Heart right ventricle (tissue), 16 donors: ENCODE measurements around the gene PER1. TPM values are rescaled to one million over a fixed set of nuclear protein-coding genes. Genes with fewer than 3 reads are reported as not detected.

Experiments used
- ATAC-seq, 8 donors: fragments of 200-7000 bp; cut with Tn5 transposase; one replicate each; pipeline ENCODE4 v1.9.1; 2020; ENCODE audit warnings: mild to moderate bottlenecking in 8 of 8, moderate library complexity in 8 of 8, moderate number of reproducible peaks in 1 of 8
- DNase-seq, 2 donors: peaks; one replicate each; pipeline ENCODE4 v3.0.0-alpha.2; 2020
- H3K27ac ChIP-seq, 10 donors: fragments of 200-600 bp; sonication (generic) in 2 of 10; one replicate each; pipeline versions ENCODE4 v1.5.0 to v1.8.0; 2020 to 2022; ENCODE audit warnings: mild to moderate bottlenecking in 3 of 10
- H3K27me3 ChIP-seq, 7 donors: fragments of 200-600 bp; one replicate each; pipeline ENCODE4 v1.8.0; 2021 to 2022; ENCODE audit warnings: mild to moderate bottlenecking in 2 of 7
- H3K36me3 ChIP-seq, 9 donors: fragments of 200-600 bp; sonication (generic) in 1 of 9; one replicate each; pipeline versions ENCODE4 v1.5.0 to v1.8.0; 2020 to 2022; ENCODE audit warnings: mild to moderate bottlenecking in 2 of 9
- H3K4me1 ChIP-seq, 9 donors: fragments of 200-600 bp; sonication (generic) in 1 of 9; one replicate each; pipeline versions ENCODE4 v1.5.0 to v1.8.0; 2020 to 2022; ENCODE audit warnings: mild to moderate bottlenecking in 4 of 9
- H3K4me3 ChIP-seq, 10 donors: fragments of 200-600 bp; sonication (generic) in 2 of 10; one replicate each; pipeline versions ENCODE4 v1.5.0 to v1.8.0; 2020 to 2022; ENCODE audit warnings: mild to moderate bottlenecking in 7 of 10, moderate library complexity in 2 of 10
- H3K9me3 ChIP-seq, 11 donors: fragments of 200-600 bp in 10 of 11; sonication (generic) in 2 of 11; one replicate each; pipeline versions ENCODE4 v1.5.0 to v1.8.0; 2013 to 2022; ENCODE audit warnings: mild to moderate bottlenecking in 2 of 11, control low read depth in 1 of 11, moderate library complexity in 1 of 11
- WGBS, 2 donors: extraction: QIAGEN DNeasy Blood & Tissue Kit; methylation state at CpG; one replicate each; pipeline ENCODE4 v1.1.7; 2013; ENCODE audit warnings: inconsistent platforms in 1 of 2; 5-methylcytosine and 5-hydroxymethylcytosine counted together
- intact Hi-C, 10 donors: fragments of 100-400 bp; cut with DNase I; formaldehyde crosslinking; loops; one replicate each; pipeline versions ENCODE4 v1.11.1 to v1.14.2; 2022
- microRNA-seq, 2 donors: library from miRNA; unstranded; fragments of <30 nt; microRNA quantifications; one replicate each; pipeline ENCODE4 v1.2.0, GENCODE V29; 2021
- polyA plus RNA-seq, 2 donors: library from polyadenylated mRNA; stranded (reverse); fragments of 200-250 nt; gene quantifications; one replicate each; pipeline ENCODE4 v1.2.3, GENCODE V29; 2013
- total RNA-seq, 10 donors: library from RNA; stranded (reverse); fragmentation: NEBNext Ultra II Directional in 3 of 10; extraction: Animal tissue kit (Norgen Biotek cat#: 25700) in 3 of 10; gene quantifications; one replicate each; pipeline versions ENCODE4 v1.2.1 to v1.2.4, GENCODE V29; 2021 to 2023
- TF ChIP-seq, protein P1 (sequence below), 9 donors: fragments of 200-600 bp; sonication (generic) in 2 of 9; IDR thresholded peaks; one replicate each; pipeline versions ENCODE4 v1.5.0 to v1.8.0; 2021 to 2022; ENCODE audit warnings: antibody characterized with exemption in 9 of 9, mild to moderate bottlenecking in 5 of 9, moderate library complexity in 1 of 9
- donor health status: Arrhythmogenic right ventricular cardiomyopathy.
- donor health status: ischemic (EF 13 %, LVEDD 7.1; RV severe dilation, severe dysfunction).
- donor health status: healthy with polysubstance abuse.
- donor health status: DM: no; HTN: yes; CAD: no.
- donor health status: DM: no; HTN: no; CAD: no.
- donor health status: ischemic (EF 25% LVEDD 6.9; RV normal size, moderate dysfunction).
- donor health status: ischemic (EF 25% LVEDD 5.7; RV mildly dilated, moderate dysfunction).
- donor health status: healthy.
- donor health status: DM: yes; HTN: yes; CAD: no.
- donor health status: Ischemic cardiomyopathy.
- donor health status: ischemic (EF 35%, LVEDD 5.7; RV mildly dilated, moderate dysfunction).
- donor health status: nonischemic (EF 11% LVEDD 7.7; RV severe dilation, severe dysfunction).
- donor health status: DM: yes; HTN: yes; CAD: no.
- donor health status: PGD.
- donor health status: ischemic (EF 29% LVEDD 5.4; RV normal size, mild dysfunction).
- donor health status: nonischemic (EF 23%, LVEDD 6.1; RV moderate dilation, normal function).

PER1 gene
- total and polyA plus RNA-seq, 12 donors = 37.4 to 154 (median 115) TPM

- no peak for DNase-seq
- no peak overlapping the region for H3K27ac ChIP-seq
- H3K36me3 ChIP-seq = no peaks in the 10 kb centered on the region
- intact Hi-C loops = loop anchor here in 1 of 10 donors (10.0 kb wide), 1 partner anchor 185 kb away; the partner anchor contains the start of gene RANGRF
- ATAC-seq = no peak
- TF ChIP-seq, protein P1, sequence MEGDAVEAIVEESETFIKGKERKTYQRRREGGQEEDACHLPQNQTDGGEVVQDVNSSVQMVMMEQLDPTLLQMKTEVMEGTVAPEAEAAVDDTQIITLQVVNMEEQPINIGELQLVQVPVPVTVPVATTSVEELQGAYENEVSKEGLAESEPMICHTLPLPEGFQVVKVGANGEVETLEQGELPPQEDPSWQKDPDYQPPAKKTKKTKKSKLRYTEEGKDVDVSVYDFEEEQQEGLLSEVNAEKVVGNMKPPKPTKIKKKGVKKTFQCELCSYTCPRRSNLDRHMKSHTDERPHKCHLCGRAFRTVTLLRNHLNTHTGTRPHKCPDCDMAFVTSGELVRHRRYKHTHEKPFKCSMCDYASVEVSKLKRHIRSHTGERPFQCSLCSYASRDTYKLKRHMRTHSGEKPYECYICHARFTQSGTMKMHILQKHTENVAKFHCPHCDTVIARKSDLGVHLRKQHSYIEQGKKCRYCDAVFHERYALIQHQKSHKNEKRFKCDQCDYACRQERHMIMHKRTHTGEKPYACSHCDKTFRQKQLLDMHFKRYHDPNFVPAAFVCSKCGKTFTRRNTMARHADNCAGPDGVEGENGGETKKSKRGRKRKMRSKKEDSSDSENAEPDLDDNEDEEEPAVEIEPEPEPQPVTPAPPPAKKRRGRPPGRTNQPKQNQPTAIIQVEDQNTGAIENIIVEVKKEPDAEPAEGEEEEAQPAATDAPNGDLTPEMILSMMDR (IDR thresholded peaks at IDR 0.05) = no peak
- H3K4me1 ChIP-seq = no peaks in the 10 kb centered on the region
- 42 to 58% methylated on average over 2 of the region's 2 CpGs for WGBS, 2 donors
- no peaks in the 10 kb centered on the region for H3K9me3 ChIP-seq
- no peak overlapping the region for H3K4me3 ChIP-seq
- H3K27me3 ChIP-seq = peaks cover 0 to 16% (median 11%) of the 10 kb centered on the region in 7 donors
These were observed 52.1 kb downstream of the PER1 start for GRCh38 chr17:8100111-8100510.

- Histone ChIP-seq H3K4me1 (no peaks in the 10 kb centered on the region), H3K9me3 (no peaks in the 10 kb centered on the region), H3K27me3 (peaks cover 0 to 37% (median 32%) of the 10 kb centered on the region in 7 donors), H3K4me3 (no peak overlapping the region), H3K36me3 (no peaks in the 10 kb centered on the region), H3K27ac (no peak overlapping the region)
- ATAC-seq (no peak), DNase-seq (no peak)
- WGBS, 2 donors = 92 to 93% methylated on average over 8 of the region's 8 CpGs
- TF ChIP-seq, protein P1 (IDR thresholded peaks at IDR 0.05) = no peak
- intact Hi-C loops = loop anchor here in 3 of 10 donors (10.0 kb wide), 1 partner anchor 208 kb away; no protein-coding TSS in a partner anchor
These were observed 55.7 kb downstream of the PER1 start for GRCh38 chr17:8096541-8096940.

DNA sequence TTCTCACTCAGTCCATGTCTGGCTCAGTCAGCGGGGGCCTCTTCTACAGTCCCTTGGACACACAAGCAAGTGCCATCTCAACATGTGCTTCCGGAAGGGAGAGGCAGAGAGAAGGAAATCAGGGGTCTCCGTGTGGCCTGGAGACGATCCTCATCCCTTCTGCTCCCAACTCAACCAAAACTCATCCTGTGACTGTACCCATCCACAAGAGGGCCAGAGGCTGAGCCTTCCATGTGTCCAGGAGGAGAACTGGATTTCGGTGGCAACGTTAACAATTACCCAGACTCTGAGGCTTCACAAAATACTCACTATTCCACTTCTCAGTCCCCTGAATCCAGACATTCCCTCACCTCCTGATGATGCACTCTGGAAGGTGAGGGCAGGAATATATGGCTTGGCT, 56.8 kb downstream of the PER1 start:
- intact Hi-C loops = loop anchor here in 4 of 10 donors (2.0 to 10.0 kb wide), 2 partner anchors 23 to 209 kb away; partner anchors contain the start of gene ALOXE3 (in 1 of the 4)
- no peak for DNase-seq
- Histone ChIP-seq H3K9me3 (no peaks in the 10 kb centered on the region), H3K36me3 (no peaks in the 10 kb centered on the region), H3K4me1 (no peaks in the 10 kb centered on the region), H3K4me3 (no peak overlapping the region), H3K27ac (no peak overlapping the region), H3K27me3 (peaks cover 0 to 49% (median 36%) of the 10 kb centered on the region in 7 donors)
- ATAC-seq = no peak
- TF ChIP-seq, protein P1 (IDR thresholded peaks at IDR 0.05) = no peak
- WGBS, 2 donors = 71 to 80% methylated on average over 6 of the region's 6 CpGs

GRCh38 chr17:8091033-8091687, 61.0 kb downstream of the PER1 start:
- DNase-seq = no peak
- Histone ChIP-seq H3K27ac (no peak overlapping the region), H3K4me1 (no peaks in the 10 kb centered on the region), H3K4me3 (no peak overlapping the region), H3K27me3 (peaks cover 0 to 79% (median 48%) of the 10 kb centered on the region in 7 donors), H3K9me3 (no peaks in the 10 kb centered on the region), H3K36me3 (no peaks in the 10 kb centered on the region)
- TF ChIP-seq, protein P1 (IDR thresholded peaks at IDR 0.05) = no peak
- WGBS, 2 donors = 43 to 49% methylated on average over 9 of the region's 9 CpGs
- intact Hi-C loops = loop anchor here in 3 of 10 donors (10.0 kb wide), 1 partner anchor 214 kb away; no protein-coding TSS in a partner anchor
- no peak for ATAC-seq

Small RNA genes lying within 50 kb of the gene (microRNA-seq; reads per million reads assigned to microRNA genes)
- gene MIR4521 = 54.5 to 69.5 reads per million in 2 donors
- 0 to 1.0 reads per million in 2 donors for gene MIR6883

Other genes with a start within 250 kb of the PER1 start
- 1 to 10 TPM in 2 of 10 donors, under 1 TPM in 8; 0.15 to 1.6 (median 0.90) TPM for gene RNF227, start 236.1 kb downstream of the PER1 start, total RNA-seq
- gene RNF227, start 236.1 kb downstream of the PER1 start, polyA plus RNA-seq = 1 to 10 TPM; 1.5 to 1.9 TPM
- gene KCNAB3, start 222.5 kb downstream of the PER1 start, total RNA-seq = under 1 TPM; 0.11 to 0.72 (median 0.31) TPM
- 1 to 10 TPM in 1 of 2 donors, under 1 TPM in 1; 0.49 to 1.5 TPM for gene KCNAB3, start 222.5 kb downstream of the PER1 start, polyA plus RNA-seq
- 100 to 1,000 TPM; 104 to 166 (median 121) TPM for gene TRAPPC1, start 220.5 kb downstream of the PER1 start, total RNA-seq
- 100 to 1,000 TPM; 136 to 138 TPM for gene TRAPPC1, start 220.5 kb downstream of the PER1 start, polyA plus RNA-seq
- gene CNTROB, start 220.2 kb downstream of the PER1 start, total RNA-seq = 10 to 100 TPM in 7 of 10 donors, 1 to 10 TPM in 3; 7.8 to 14.4 (median 10.7) TPM
- gene CNTROB, start 220.2 kb downstream of the PER1 start, polyA plus RNA-seq = 10 to 100 TPM; 11.1 to 19.8 TPM
- under 1 TPM in 6 of 10 donors, not detected in 4; 0.06 to 0.69 (median 0.36) TPM for gene GUCY2D, start 149.8 kb downstream of the PER1 start, total RNA-seq
- gene GUCY2D, start 149.8 kb downstream of the PER1 start, polyA plus RNA-seq = not detected
- gene ALOX15B, start 113.3 kb downstream of the PER1 start, total RNA-seq = under 1 TPM in 4 of 10 donors, not detected in 6; 0.10 to 0.76 (median 0.15) TPM
- gene ALOX15B, start 113.3 kb downstream of the PER1 start, polyA plus RNA-seq = 1 to 10 TPM in 1 of 2 donors, under 1 TPM in 1; 0.37 to 1.3 TPM
- not detected for gene ALOX12B, start 64.7 kb downstream of the PER1 start, total RNA-seq
- not detected for gene ALOX12B, start 64.7 kb downstream of the PER1 start, polyA plus RNA-seq
- not detected for gene ALOXE3, start 33.9 kb downstream of the PER1 start, total RNA-seq
- gene ALOXE3, start 33.9 kb downstream of the PER1 start, polyA plus RNA-seq = under 1 TPM in 1 of 2 donors, not detected in 1; 0.09 TPM
- gene HES7, start 28.3 kb downstream of the PER1 start, total RNA-seq = under 1 TPM in 5 of 10 donors, not detected in 5; 0.17 to 0.52 (median 0.38) TPM
- gene HES7, start 28.3 kb downstream of the PER1 start, polyA plus RNA-seq = 1 to 10 TPM in 1 of 2 donors, under 1 TPM in 1; 0.91 to 1.5 TPM
- 10 to 100 TPM; 46.8 to 67.8 (median 62.7) TPM for gene VAMP2, start 10.5 kb upstream of the PER1 start, total RNA-seq
- 10 to 100 TPM; 49.0 to 54.3 TPM for gene VAMP2, start 10.5 kb upstream of the PER1 start, polyA plus RNA-seq
- 10 to 100 TPM in 1 of 10 donors, 1 to 10 TPM in 9; 5.2 to 15.2 (median 7.3) TPM for gene TMEM107, start 24.0 kb upstream of the PER1 start, total RNA-seq
- gene TMEM107, start 24.0 kb upstream of the PER1 start, polyA plus RNA-seq = 1 to 10 TPM; 4.5 to 7.8 TPM
- gene BORCS6, start 37.8 kb upstream of the PER1 start, total RNA-seq = 1 to 10 TPM; 5.3 to 9.4 (median 7.7) TPM
- gene BORCS6, start 37.8 kb upstream of the PER1 start, polyA plus RNA-seq = 10 to 100 TPM in 1 of 2 donors, 1 to 10 TPM in 1; 4.2 to 13.8 TPM
- 1 to 10 TPM in 3 of 10 donors, under 1 TPM in 2, not detected in 5; 0.38 to 6.4 (median 1.0) TPM for gene AURKB, start 58.2 kb upstream of the PER1 start, total RNA-seq
- 1 to 10 TPM in 1 of 2 donors, under 1 TPM in 1; 0.38 to 1.5 TPM for gene AURKB, start 58.2 kb upstream of the PER1 start, polyA plus RNA-seq
- gene CTC1, start 95.7 kb upstream of the PER1 start, total RNA-seq = 10 to 100 TPM; 12.5 to 19.8 (median 14.8) TPM
- gene CTC1, start 95.7 kb upstream of the PER1 start, polyA plus RNA-seq = 10 to 100 TPM in 1 of 2 donors, 1 to 10 TPM in 1; 5.9 to 19.3 TPM
- gene PFAS, start 96.9 kb upstream of the PER1 start, total RNA-seq = 10 to 100 TPM in 9 of 10 donors, 1 to 10 TPM in 1; 9.6 to 17.9 (median 13.7) TPM
- 10 to 100 TPM in 1 of 2 donors, 1 to 10 TPM in 1; 8.6 to 11.2 TPM for gene PFAS, start 96.9 kb upstream of the PER1 start, polyA plus RNA-seq
- gene RANGRF, start 136.3 kb upstream of the PER1 start, total RNA-seq = 10 to 100 TPM; 20.7 to 28.2 (median 24.4) TPM
- gene RANGRF, start 136.3 kb upstream of the PER1 start, polyA plus RNA-seq = 10 to 100 TPM; 32.3 to 53.5 TPM
- 1 to 10 TPM; 1.5 to 4.5 (median 2.3) TPM for gene SLC25A35, start 143.0 kb upstream of the PER1 start, total RNA-seq
- gene SLC25A35, start 143.0 kb upstream of the PER1 start, polyA plus RNA-seq = 1 to 10 TPM; 2.4 to 6.8 TPM
- gene ARHGEF15, start 157.8 kb upstream of the PER1 start, total RNA-seq = 10 to 100 TPM; 13.5 to 30.6 (median 19.4) TPM
- gene ARHGEF15, start 157.8 kb upstream of the PER1 start, polyA plus RNA-seq = 10 to 100 TPM; 11.1 to 32.7 TPM
- not detected for gene ODF4, start 187.4 kb upstream of the PER1 start, total RNA-seq
- gene ODF4, start 187.4 kb upstream of the PER1 start, polyA plus RNA-seq = not detected
- 1,000 to 10,000 TPM; 1,004 to 1,398 (median 1,028) TPM for gene RPL26, start 230.8 kb upstream of the PER1 start, total RNA-seq
- gene RPL26, start 230.8 kb upstream of the PER1 start, polyA plus RNA-seq = 1,000 to 10,000 TPM in 1 of 2 donors, 100 to 1,000 TPM in 1; 890 to 4,129 TPM
- not detected for gene RNF222, start 245.4 kb upstream of the PER1 start, total RNA-seq
- gene RNF222, start 245.4 kb upstream of the PER1 start, polyA plus RNA-seq = not detected